HPDE6-E6E7 (cell line): ENCODE results near the gene AP2S1.
"Not testable (repeated sequence)": the region's sequence is repeated elsewhere in the genome, so short reads cannot be mapped to it uniquely, and the experiment has no call there.

ENCODE experiments used
- DNase-seq: peaks from one replicate; pipeline ENCODE4 v3.0.0; 2011; ENCODE audit warnings: missing footprints; ENCODE audit errors: extremely low spot score

The AP2S1 gene

DNA sequence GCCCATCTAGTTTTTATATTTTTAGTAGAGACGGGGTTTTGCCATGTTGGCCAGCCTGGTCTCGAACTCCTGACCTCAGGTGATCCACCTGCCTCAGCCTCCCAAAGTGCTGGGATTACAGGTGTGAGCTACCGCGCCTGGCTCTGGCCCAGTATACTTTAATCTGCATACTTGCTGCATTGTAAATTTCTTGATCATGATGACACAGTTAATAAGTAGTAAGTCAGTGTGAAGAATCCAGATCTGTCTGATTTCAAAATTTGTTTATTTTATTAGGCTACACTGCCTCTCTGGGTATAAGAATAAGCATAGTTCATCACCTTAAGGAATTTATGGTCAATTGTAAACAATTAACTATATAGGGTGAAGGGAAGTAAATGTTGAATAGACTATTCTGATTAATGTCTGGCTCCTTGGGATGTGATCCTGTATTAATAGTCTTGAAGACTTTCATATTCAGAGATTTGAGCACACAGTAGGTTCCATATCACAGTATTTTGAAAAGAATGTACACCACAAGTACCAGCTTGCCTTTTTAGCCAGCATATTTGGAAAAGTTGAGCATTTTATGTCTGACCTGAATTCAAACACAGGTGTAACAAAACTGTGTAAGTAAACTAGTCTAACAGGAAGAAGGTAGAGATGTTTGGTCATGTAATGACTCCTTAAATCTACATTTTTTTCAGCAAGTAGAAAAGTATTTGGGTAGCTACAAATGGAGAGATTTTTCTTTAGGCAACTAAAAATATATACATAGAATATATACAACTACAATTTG is 17.6 kb upstream of the AP2S1 start:
- DNase-seq, result no peak

GRCh38 chr19:46867170-46867569 is 16.5 kb upstream of the AP2S1 start:
- DNase-seq, result no peak

GRCh38 chr19:46866407-46867136 is 15.9 kb upstream of the AP2S1 start:
- DNase-seq, result no peak

DNA sequence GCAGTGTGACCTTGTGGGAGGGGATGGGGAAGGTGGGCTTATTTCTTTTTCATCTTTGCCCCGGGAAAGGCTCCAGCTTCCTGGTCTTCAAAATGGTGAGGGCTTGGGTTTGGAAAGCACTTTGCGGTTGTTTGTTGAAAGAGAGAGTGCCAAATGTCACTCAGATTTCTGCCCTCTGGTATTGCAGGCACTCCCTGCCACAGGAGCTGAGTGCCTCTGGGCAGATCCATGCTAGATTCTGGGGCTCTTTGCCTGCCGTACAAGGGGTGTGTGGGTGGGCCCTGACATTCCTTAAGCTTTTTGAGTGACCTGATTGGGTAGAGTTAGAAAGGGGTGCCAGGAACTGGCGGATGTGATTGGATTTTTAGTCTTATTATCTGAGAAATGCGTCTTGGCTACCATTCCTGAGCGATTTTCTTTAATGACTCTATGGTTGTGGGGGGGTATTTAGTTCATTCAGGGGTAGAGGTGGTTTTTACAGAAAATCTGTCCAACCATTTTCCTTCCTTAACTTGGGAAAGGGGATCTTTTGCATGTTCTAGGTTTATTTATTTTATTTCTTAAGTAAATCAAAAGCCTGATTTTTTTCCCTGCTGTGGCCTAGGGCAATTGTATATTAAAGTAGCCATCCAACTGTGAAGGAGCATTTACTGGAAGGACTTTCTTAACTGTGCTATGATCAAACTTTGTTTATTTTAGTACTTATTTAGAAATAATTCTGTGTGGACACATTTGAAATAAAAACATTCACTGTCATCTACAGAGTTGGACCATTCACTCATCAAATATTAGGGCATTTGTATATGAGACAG is 13.4 kb upstream of the AP2S1 start:
- no peak for DNase-seq

DNA sequence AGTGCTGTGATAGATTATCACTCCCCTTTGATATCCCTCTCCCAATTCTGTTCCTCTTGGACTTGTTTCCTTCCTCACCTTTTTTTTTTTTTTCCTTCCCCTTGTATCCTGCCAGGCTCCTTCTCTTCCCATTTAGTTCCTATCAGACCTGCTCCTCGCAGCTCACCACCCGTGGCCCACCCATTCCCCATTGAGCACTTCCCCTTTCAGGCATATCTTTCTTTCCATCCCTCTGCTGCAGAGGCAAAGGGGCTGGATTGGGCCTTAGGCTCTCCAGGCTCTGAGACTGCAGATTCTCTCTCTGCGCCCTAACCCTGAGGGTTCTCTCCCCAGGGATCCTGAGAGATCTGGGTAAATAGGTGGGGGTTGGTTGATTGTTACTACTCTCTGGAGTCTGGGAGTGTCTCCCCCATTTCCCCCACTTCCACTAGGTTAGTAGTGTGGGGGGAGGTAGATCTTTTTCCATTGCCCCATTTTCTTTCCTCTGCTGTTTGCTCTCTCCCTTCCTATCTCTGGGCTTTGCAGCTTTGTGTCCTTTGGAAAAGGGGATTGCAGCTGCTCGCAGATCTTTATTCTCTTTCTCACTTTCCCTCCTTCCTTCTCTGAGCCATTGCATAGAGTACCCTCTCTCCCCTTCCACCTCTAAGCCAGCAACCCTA is 12.5 kb upstream of the AP2S1 start:
- DNase-seq, result no peak

GRCh38 chr19:46862503-46862834 is 11.8 kb upstream of the AP2S1 start:
- DNase-seq, result no peak

- no peak for DNase-seq
Observed at GRCh38 chr19:46861691-46862502, 11.3 kb upstream of the AP2S1 start.

DNA sequence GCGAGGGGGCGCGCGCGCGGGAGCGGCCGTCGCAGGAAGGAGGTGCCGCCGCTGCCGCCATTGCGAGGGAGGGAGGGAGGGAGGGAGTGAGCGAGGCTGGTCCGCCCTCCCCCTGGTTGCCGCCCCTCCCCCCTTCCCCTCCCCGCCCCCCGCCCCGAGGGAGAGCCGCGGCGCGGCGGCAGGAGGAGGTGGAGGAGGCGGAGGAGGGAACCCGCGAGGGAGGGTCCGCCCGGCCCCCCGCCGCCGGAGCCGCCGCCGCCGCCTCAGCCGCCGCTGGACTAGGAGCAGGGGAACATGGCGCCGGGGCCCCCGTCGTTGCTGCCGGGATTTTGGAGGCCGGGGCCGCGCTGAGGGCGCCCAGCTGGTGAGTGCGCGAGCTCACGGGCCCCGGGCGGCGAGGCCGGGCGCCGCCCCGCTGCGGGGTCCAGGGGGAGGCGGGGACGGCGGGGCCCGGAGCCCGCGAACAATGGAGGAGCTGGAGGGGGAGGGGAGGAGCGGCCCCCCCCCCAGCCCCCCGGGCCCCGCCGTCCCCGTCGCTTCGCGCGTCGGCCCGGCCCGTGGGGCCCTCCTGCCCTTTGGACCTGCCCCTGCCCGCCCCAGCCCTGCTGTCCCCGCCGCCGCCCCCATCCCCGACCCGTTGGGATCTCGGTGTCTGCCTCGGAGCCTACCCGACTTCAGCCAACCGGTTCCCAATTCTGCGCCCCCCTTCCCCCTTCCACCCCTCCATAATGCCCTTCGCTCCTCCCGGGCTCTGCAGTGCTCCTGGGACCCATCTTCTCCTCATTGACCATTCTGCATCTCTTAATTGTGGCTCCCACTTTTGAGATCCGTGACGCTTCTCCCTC is 10.4 kb upstream of the AP2S1 start, which contains the start of gene ARHGAP35:
TSS of gene ARHGAP35 (plus strand) at position 152 of the 845 bp plus-strand sequence. CDS start 57,679 bp downstream, outside the sequence.
- DNase-seq, result no peak

GRCh38 chr19:46860125-46860845 is 9.6 kb upstream of the AP2S1 start:
- peak; percentile 92 for DNase-seq

DNA sequence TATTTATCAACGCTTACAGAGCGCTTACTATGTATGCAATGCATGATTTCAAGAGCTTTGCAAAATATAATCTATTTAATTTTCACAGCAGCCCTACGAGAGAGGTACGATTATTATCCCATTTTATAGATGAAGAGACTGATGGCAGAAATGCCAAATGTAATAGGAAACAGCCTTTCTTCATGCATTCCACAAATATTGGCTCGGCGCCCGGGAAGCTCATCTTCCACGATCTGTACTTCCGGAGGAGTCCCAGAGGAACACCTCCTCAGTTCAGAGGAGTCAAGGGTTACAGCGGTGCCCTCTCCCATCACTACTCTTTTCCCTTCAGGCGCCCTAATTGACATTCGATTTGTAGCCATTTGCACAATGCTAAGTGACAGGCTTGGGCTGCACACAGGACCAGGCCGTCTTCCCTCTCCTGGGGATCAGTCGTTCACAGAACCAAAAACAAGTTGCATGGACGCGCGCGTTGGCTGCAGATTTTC is 9.0 kb upstream of the AP2S1 start:
- no peak for DNase-seq

- DNase-seq, result peak; percentile 92
Observed at GRCh38 chr19:46856062-46857022, 5.7 kb upstream of the AP2S1 start.

DNA sequence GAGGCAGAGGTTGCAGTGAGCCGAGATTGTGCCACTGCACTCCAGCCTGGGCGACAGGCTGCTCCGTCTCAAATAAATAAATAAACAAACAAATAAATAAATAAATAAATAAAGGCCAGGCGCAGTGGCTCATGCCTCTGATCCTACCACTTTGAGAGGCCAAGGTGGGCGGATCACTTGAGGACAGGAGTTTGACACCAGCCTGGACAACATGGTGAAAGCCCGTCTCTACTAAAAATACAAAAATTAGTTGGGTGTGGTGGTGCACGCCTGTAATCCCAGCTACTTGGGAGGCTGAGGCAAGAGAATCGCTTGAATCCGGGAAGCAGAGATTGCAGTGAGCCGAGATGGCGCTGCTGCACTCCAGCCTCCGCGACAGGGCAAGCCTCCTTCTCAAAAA is 4.1 kb upstream of the AP2S1 start:
- DNase-seq, result not testable (repeated sequence)

DNA sequence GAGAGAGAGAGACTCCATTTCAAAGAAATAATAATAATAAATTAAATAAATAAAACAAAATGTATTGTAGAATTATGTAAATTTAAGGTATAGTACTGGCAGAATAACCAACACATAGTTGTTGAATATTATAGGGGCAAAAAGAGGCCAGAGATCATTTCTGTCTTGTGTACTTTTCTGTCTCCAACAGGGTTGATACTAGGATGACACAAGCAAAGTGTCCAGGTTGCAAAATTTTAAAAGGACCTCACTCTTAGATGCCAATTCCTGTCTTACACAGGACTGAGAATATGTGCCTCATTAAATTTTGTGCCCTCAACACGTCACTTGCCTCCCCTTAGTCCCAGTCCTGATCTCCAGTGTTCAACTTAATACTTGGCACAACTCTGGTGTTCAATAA is 2.2 kb upstream of the AP2S1 start:
- no peak for DNase-seq

GRCh38 chr19:46849610-46850009 is 1.0 kb downstream of the AP2S1 start:
- no peak for DNase-seq

GRCh38 chr19:46848389-46848788 is 2.3 kb downstream of the AP2S1 start:
- no peak for DNase-seq

DNA sequence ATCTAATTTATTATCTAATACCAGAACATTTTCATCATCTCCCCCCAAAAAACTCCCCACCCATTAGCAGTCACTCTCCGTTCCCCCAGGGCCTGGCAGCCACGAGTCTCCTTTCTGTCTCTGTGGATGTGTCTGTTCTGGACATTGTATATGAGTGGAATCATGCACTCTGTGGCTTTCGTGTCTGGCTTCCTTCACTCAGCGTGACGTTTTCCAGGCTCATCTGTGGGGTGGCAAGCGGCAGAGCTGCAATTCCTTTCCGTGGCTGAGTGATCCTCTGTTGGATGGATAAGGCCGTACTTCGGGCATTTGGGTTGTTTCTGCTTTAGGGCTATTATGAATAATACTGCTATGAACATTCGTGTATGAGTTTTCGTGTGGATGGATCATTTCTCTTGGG is 3.1 kb downstream of the AP2S1 start:
- DNase-seq, result no peak

DNA sequence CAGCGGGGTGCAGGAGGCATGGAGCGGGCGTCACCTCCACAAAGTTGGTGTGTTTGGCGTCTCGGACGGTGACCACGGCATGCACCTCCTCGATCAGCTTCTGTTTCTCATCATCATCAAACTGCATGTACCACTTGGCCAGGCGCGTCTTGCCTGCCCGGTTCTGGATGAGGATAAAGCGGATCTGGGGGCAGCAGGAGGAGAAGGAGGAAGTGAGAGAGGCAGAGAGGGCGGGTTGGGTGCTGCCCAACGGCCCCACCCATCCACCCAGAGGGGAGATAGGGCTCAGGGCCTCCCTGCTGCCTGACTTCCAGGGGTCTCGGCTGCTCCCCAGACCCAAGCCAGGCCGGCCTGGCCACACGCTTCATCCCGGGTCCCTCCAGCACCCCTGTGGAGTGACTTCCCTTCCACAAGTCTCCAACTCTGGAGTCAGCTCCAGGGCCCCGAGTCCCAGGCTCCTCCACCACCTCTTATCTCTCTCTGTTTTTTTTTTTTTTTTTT is 4.6 kb downstream of the AP2S1 start:
- DNase-seq, result no peak

- DNase-seq, result no peak
Observed at GRCh38 chr19:46844067-46844489, 6.6 kb downstream of the AP2S1 start.
